ENCODE results near the gene CRTC1.

- TF ChIP-seq L3MBTL2 (conservative IDR thresholded peaks at IDR 0.05) (no peak), TARDBP (IDR thresholded peaks at IDR 0.05) (no peak), ARNT (IDR thresholded peaks at IDR 0.05) (no peak), ZNF384 (IDR thresholded peaks at IDR 0.05) (no peak), BHLHE40 (IDR thresholded peaks at IDR 0.05; ENCODE audit: borderline replicate concordance) (no peak)
Observed at GRCh38 chr19:18815673-18816072, 132.2 kb downstream of the CRTC1 start.
